ENCODE data around the gene IL3RA.

DNA sequence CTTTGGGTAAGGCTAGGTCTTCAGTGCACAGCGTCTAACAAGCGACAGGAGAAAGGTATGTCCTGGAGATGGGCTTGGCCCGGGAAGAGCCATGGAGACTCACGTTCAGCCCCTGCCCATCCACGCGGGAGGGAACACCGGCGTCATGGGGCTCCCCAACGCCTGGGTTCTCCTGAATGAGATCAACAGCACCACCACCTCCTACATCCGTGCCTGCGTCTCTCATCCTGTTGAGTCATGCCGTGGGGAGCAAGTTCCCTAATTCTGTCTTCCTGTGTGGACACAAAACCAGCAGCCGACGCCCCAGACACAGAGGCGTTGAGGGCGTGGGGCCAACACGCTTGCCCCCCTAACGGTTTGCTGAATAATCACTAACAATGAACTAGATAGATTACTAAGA, 20.1 kb upstream of the IL3RA start:
- TF ChIP-seq, protein P1, sequence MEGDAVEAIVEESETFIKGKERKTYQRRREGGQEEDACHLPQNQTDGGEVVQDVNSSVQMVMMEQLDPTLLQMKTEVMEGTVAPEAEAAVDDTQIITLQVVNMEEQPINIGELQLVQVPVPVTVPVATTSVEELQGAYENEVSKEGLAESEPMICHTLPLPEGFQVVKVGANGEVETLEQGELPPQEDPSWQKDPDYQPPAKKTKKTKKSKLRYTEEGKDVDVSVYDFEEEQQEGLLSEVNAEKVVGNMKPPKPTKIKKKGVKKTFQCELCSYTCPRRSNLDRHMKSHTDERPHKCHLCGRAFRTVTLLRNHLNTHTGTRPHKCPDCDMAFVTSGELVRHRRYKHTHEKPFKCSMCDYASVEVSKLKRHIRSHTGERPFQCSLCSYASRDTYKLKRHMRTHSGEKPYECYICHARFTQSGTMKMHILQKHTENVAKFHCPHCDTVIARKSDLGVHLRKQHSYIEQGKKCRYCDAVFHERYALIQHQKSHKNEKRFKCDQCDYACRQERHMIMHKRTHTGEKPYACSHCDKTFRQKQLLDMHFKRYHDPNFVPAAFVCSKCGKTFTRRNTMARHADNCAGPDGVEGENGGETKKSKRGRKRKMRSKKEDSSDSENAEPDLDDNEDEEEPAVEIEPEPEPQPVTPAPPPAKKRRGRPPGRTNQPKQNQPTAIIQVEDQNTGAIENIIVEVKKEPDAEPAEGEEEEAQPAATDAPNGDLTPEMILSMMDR (IDR thresholded peaks at IDR 0.05; ENCODE audit: low read length): no peak
- TF ChIP-seq EZH2 (optimal IDR thresholded peaks at IDR 0.05; ENCODE audit: low read depth, low read length) (no peak), EZH2phosphoT487 (IDR thresholded peaks at IDR 0.05; ENCODE audit: low read length) (no peak)

All from MM.1S (cell line).